PFSK-1 (cell line): ENCODE measurements around the gene ACAP2.

ENCODE experiments used
- FOXP2 ChIP-seq: optimal IDR thresholded peaks from 2 replicates; pipeline ENCODE3; 2011; ENCODE audit warnings: borderline replicate concordance, control low read depth, inconsistent platforms; ENCODE audit not compliant: insufficient read depth; ENCODE audit errors: extremely low read length, extremely low read depth
- POLR2AphosphoS5 ChIP-seq: IDR thresholded peaks from 2 replicates; pipeline ENCODE4 v1.6.1; 2012; ENCODE audit warnings: low read depth, mild to moderate bottlenecking, control low read depth, low read length, moderate library complexity
- REST ChIP-seq, 2 experiments: IDR thresholded peaks; 2 replicates each; pipeline versions ENCODE4 v1.6.1 to v1.8.0; 2011 to 2012; ENCODE audit warnings: low read depth in 2 of 2, low read length in 2 of 2, control low read depth in 1 of 2, inconsistent platforms in 1 of 2, mild to moderate bottlenecking in 1 of 2, moderate library complexity in 1 of 2; ENCODE audit not compliant: insufficient read depth in 1 of 2
- SIN3A ChIP-seq: IDR thresholded peaks from 2 replicates; pipeline ENCODE4 v1.6.1; 2012; ENCODE audit warnings: mild to moderate bottlenecking, low read length, moderate library complexity, borderline replicate concordance; ENCODE audit not compliant: insufficient read depth
- TAF1 ChIP-seq: IDR thresholded peaks from 2 replicates; pipeline ENCODE4 v1.6.1; 2012; ENCODE audit warnings: low read length, control low read depth, borderline replicate concordance; ENCODE audit not compliant: insufficient read depth

ACAP2 gene

GRCh38 chr3:195440379-195440778, 2.4 kb downstream of the ACAP2 start:
- no peak for TF ChIP-seq REST (IDR thresholded peaks at IDR 0.05; ENCODE audit: insufficient read depth in 1 of 2, low read depth in 2 of 2, low read length in 2 of 2)
- no peak for TF ChIP-seq FOXP2
- no peak for TF ChIP-seq TAF1
- no peak for TF ChIP-seq SIN3A
- TF ChIP-seq POLR2AphosphoS5: no peak

- TF ChIP-seq TAF1 (no peak), POLR2AphosphoS5 (no peak), FOXP2 (no peak), REST (IDR thresholded peaks at IDR 0.05; ENCODE audit: insufficient read depth in 1 of 2, low read depth in 2 of 2, low read length in 2 of 2) (no peak), SIN3A (no peak)
Measured at GRCh38 chr3:195438371-195438770, 4.4 kb downstream of the ACAP2 start.

- no peak for TF ChIP-seq FOXP2
- TF ChIP-seq POLR2AphosphoS5: no peak
- no peak for TF ChIP-seq TAF1
- no peak for TF ChIP-seq SIN3A
- no peak for TF ChIP-seq REST (IDR thresholded peaks at IDR 0.05; ENCODE audit: insufficient read depth in 1 of 2, low read depth in 2 of 2, low read length in 2 of 2)
Measured at GRCh38 chr3:195425849-195426248, 17.0 kb downstream of the ACAP2 start.

GRCh38 chr3:195423818-195424217, 19.0 kb downstream of the ACAP2 start:
- no peak for TF ChIP-seq POLR2AphosphoS5
- no peak for TF ChIP-seq REST (IDR thresholded peaks at IDR 0.05; ENCODE audit: insufficient read depth in 1 of 2, low read depth in 2 of 2, low read length in 2 of 2)
- TF ChIP-seq SIN3A: no peak
- no peak for TF ChIP-seq FOXP2
- no peak for TF ChIP-seq TAF1

- no peak for TF ChIP-seq FOXP2
Measured at GRCh38 chr3:195421400-195421799, 21.4 kb downstream of the ACAP2 start.

GRCh38 chr3:195416795-195417194, 26.0 kb downstream of the ACAP2 start:
- no peak for TF ChIP-seq REST (IDR thresholded peaks at IDR 0.05; ENCODE audit: insufficient read depth in 1 of 2, low read depth in 2 of 2, low read length in 2 of 2)
- no peak for TF ChIP-seq FOXP2
- no peak for TF ChIP-seq POLR2AphosphoS5
- no peak for TF ChIP-seq SIN3A
- no peak for TF ChIP-seq TAF1
